ENCODE measurements around the gene TCF7L2. TPM values are rescaled to one million over a fixed set of nuclear protein-coding genes. Genes with fewer than 3 reads are reported as not detected.
"Not testable (repeated sequence)": the region's sequence is repeated elsewhere in the genome, so short reads cannot be mapped to it uniquely, and the experiment has no call there.

TCF7L2 gene
- total RNA-seq, 2 donors from 2014 or later = 3.2 to 6.1 TPM

DNA sequence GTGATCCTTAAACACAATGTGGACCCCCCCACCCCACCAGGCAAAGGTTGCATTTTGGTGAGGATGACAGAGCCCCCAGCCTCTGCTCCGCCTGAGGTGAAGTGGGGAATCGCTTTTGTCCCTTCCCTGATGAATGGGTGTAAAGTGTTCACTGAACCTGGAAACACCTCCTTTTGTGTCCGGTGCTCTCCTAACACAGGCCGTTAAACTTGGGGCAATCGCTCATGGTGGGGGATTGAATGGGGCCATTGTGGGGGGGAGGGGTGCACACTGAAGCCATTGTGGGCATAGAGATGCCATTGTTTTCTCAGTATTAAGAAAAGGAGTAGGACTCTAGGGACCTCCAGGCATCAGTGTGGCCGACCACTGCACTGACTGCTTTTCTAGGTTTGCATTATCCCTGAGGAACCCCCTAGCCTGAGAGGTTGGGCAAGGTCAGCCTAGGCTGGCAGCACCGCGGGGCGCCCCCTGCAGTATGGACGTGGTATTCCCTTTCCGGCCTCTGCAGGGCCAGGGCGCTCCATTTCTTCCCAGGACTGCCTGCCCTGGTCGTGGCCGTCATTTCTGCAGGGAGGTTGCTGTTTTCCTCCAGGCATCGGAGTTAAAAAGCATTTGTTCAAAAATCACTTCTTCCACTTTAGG is 158.3 kb downstream of the TCF7L2 start:
- Mint-ChIP-seq H3K36me3 (ENCODE audit: insufficient read depth in 2 of 2) (no peaks in the 10 kb centered on the region), H3K4me3 (no peak overlapping the region), H3K27ac (no peak overlapping the region), H3K4me1 (ENCODE audit: low read depth) (no peaks in the 10 kb centered on the region), H3K9me3 (no peaks in the 10 kb centered on the region), H3K27me3 (ENCODE audit: low read depth) (peaks cover 15% of the 10 kb centered on the region)
- peak; percentile 38 to 53 for DNase-seq
- no peak for ATAC-seq (replicated peaks in 1 of 2)

DNA sequence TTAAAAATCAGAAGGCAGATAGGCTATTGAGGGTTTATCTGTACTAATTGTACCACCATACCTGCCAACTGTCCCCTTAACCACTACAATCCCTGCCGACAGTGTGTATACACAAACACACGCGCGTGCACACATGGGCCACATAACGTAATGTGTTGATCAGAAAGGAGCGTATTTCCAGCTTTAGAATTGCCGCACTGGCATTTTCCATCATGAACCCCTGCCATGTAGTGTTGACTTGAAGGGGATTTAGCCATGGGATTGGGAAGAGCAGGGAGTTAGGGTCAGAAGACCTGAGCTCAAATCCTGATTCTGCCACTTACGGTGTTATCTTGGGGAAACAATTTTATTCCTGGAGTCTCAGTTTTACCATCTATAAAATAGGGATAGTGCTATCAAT is 158.9 kb downstream of the TCF7L2 start:
- no peaks in the 10 kb centered on the region for H3K4me1 Mint-ChIP-seq (ENCODE audit: low read depth)
- H3K4me3 Mint-ChIP-seq = no peak overlapping the region
- peaks cover 15% of the 10 kb centered on the region for H3K27me3 Mint-ChIP-seq (ENCODE audit: low read depth)
- H3K27ac Mint-ChIP-seq = no peak overlapping the region
- DNase-seq = no peak
- H3K9me3 Mint-ChIP-seq = no peaks in the 10 kb centered on the region
- ATAC-seq (replicated peaks in 1 of 2) = no peak
- no peaks in the 10 kb centered on the region for H3K36me3 Mint-ChIP-seq (ENCODE audit: insufficient read depth in 2 of 2)

DNA sequence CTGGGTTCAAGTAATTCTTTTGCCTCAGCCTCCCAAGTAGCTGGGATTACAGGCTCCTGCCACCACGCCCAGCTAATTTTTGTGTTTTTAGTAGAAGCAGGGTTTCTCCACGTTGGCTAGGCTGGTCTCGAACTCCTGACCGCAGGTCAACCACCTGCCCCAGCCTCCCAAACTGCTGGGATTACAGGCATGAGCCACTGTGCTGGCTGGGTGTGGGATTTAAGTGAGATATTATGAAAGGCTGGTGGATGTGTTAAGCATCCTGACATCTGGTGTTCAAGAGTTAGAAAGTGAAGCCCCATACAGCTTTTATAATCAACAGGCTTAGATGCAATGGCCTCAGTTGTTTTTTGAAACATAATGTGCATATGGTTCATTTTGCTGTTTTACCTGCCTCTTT is 159.4 kb downstream of the TCF7L2 start:
- not testable (repeated sequence) for H3K36me3 Mint-ChIP-seq (ENCODE audit: insufficient read depth in 2 of 2); ATAC-seq (replicated peaks in 1 of 2); H3K4me3 Mint-ChIP-seq; H3K9me3 Mint-ChIP-seq; DNase-seq; H3K27ac Mint-ChIP-seq; H3K4me1 Mint-ChIP-seq (ENCODE audit: low read depth)
- peaks cover 15% of the 10 kb centered on the region for H3K27me3 Mint-ChIP-seq (ENCODE audit: low read depth)

DNA sequence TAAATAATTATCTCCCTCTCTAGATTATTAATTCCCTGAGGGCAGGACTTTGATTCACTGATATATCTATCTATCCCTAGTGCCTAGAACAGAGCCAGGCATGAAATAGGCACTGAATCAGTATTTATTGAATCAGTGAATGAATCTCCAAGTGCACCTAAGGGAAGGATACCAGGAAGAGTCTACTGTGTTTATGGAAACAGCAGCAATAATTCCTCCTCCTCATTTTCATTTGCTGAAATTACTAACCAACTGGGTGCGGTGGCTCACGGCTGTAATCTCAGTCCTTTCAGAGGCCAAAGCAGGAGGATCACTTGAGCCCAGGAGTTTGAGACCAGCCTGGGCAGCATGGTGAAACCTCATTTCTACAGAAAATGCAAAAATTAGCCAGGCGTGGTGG is 161.2 kb downstream of the TCF7L2 start:
- Mint-ChIP-seq H3K4me1 (ENCODE audit: low read depth) (no peaks in the 10 kb centered on the region), H3K4me3 (no peak overlapping the region), H3K27me3 (ENCODE audit: low read depth) (peaks cover 9% of the 10 kb centered on the region), H3K9me3 (no peaks in the 10 kb centered on the region), H3K27ac (no peak overlapping the region), H3K36me3 (ENCODE audit: insufficient read depth in 2 of 2) (no peaks in the 10 kb centered on the region)
- ATAC-seq (replicated peaks in 1 of 2) = no peak
- DNase-seq = no peak

DNA sequence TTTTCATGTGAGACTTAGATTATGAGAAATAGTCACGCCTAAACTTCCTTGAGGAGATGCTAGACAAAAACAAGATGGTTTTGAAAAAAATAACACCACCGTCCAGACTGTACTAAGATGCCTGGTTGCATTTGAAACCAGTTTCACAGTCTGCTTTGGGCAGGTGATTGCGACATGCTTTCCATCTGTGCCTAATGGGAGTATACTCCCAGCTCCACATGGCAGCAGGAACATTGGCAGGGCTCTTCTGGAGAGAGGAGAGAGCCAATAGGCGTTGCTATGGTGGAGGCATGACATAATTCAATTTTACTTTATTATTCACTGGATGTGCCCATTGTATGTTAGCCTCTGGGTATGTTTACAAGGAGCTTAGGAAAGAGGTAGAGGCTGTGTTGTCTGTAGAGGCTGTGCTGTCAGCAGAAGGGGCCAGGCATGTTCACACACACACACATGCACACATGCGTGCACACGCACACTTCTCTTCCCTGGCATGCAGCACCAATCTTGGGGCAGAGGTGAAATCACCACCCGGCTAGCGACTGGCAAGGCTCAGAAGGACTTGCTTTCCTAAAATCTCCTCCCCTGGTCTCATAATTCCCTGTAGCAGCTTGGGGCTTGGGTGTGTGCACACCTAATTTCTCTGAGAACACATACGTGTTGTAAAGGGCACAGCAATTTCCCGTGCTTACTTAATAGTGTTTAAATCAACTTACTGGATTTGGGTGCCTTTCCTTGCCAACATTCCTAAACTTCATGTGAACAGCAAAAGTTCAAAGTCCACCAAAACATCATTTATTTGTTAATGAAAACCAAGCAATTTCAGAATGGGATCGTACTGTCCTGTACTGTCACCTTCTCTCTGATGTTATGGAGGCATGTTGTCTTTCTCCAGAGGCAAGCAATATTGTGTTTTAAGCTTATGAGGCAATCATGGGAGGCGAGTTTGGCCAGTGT is 162.1 kb downstream of the TCF7L2 start:
- ATAC-seq (replicated peaks in 1 of 2) (no peak), DNase-seq (no peak)
- Mint-ChIP-seq H3K27ac (no peak overlapping the region), H3K4me3 (no peak overlapping the region), H3K27me3 (ENCODE audit: low read depth) (peaks cover 9% of the 10 kb centered on the region), H3K9me3 (no peaks in the 10 kb centered on the region), H3K36me3 (ENCODE audit: insufficient read depth in 2 of 2) (no peaks in the 10 kb centered on the region), H3K4me1 (ENCODE audit: low read depth) (no peaks in the 10 kb centered on the region)

DNA sequence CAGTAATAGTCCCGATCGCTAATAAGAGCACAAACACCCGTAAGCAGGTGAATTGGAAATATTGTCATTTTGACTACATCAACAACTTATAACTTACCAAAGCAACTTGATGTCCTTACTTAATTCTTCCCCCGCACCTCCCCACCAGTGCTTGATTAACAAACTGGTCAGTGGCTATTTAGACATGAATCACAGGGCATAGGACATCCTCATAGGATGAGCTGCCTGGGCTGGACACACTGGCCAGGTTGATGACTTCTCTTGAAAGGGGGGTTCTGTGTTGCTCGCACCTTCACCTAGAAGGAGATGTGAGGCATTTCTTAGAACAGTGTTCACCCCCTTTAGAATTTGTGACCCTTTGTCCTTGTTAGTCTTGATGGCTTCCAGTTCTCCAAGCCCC is 163.2 kb downstream of the TCF7L2 start:
- Mint-ChIP-seq H3K27me3 (ENCODE audit: low read depth) (peaks cover 9% of the 10 kb centered on the region), H3K4me3 (no peak overlapping the region)

DNA sequence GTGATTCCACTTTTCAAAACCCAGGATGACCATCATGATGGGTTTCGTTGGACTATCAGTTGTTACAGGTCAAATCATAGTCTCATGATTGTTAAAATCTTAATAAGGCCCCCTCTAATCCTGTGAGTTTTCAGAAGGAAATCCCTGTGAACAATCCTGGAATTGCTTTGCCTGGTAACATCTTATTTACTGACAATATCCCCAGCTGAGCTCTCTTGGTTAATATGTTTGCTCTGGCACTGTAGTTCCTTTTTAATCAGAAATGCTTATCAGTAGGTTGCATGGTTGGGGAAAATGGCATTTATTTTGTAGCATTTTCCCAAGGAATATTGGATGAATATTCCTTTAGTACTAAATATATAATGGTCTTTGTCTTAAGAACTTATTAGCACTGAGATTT is 163.9 kb downstream of the TCF7L2 start:
- Mint-ChIP-seq H3K9me3 (no peaks in the 10 kb centered on the region), H3K4me1 (ENCODE audit: low read depth) (no peaks in the 10 kb centered on the region), H3K27ac (no peak overlapping the region), H3K4me3 (no peak overlapping the region), H3K27me3 (ENCODE audit: low read depth) (peaks cover 9% of the 10 kb centered on the region), H3K36me3 (ENCODE audit: insufficient read depth in 2 of 2) (no peaks in the 10 kb centered on the region)
- DNase-seq = no peak
- ATAC-seq (replicated peaks in 1 of 2) = no peak

More for the DNA sequence above, 163.2 kb downstream of the TCF7L2 start:
- no peaks in the 10 kb centered on the region for H3K4me1 Mint-ChIP-seq (ENCODE audit: low read depth)
- DNase-seq (no peak), ATAC-seq (replicated peaks in 1 of 2) (no peak)
- no peaks in the 10 kb centered on the region for H3K9me3 Mint-ChIP-seq
- no peak overlapping the region for H3K27ac Mint-ChIP-seq
- H3K36me3 Mint-ChIP-seq (ENCODE audit: insufficient read depth in 2 of 2) = no peaks in the 10 kb centered on the region

DNA sequence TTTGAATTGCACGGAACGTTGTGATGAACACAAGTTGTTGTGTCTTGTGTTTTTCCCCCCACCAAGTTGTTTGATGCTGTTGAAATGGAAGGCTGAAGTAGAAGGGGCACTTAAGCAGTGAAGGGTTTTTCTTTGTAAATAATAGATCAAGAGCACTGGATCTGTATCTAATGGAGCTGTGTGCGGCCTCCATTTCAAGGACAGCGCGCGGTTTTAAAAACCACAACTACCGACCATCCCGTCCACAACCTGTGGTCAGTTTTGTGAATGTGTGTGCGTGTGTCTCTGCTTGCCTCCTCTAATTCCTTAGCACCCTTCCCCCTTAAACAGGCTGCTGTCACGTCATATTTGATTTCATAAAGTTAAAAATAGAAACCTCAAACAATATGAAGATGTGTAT is 165.5 kb downstream of the TCF7L2 start:
- Mint-ChIP-seq H3K4me3 (no peak overlapping the region), H3K27me3 (ENCODE audit: low read depth) (peaks cover 11% of the 10 kb centered on the region), H3K4me1 (ENCODE audit: low read depth) (no peaks in the 10 kb centered on the region), H3K27ac (no peak overlapping the region), H3K36me3 (ENCODE audit: insufficient read depth in 2 of 2) (no peaks in the 10 kb centered on the region), H3K9me3 (no peaks in the 10 kb centered on the region)
- DNase-seq (no peak), ATAC-seq (replicated peaks in 1 of 2) (no peak)

DNA sequence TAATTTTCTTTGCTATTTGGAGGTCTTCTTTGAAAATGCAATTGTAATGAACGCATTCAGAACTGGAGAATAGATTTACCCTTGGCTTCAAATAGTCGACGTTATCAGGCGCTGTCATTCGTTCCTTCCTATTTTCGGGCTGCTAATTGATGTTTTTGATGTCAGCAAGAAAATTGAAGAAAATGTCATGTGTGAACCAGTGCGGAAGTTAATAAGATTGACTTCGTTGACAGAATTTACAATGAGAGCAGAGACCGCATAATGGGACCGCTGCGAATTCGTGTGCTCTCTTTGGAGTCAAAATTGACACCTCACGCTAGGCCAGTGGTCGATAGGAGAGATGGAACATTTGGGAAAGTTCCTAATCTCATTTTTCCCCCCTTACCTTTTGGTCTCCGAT is 168.8 kb downstream of the TCF7L2 start:
- Mint-ChIP-seq H3K27me3 (ENCODE audit: low read depth) (peaks cover 27% of the 10 kb centered on the region), H3K9me3 (no peaks in the 10 kb centered on the region), H3K4me3 (no peak overlapping the region), H3K27ac (no peak overlapping the region), H3K36me3 (ENCODE audit: insufficient read depth in 2 of 2) (no peaks in the 10 kb centered on the region), H3K4me1 (ENCODE audit: low read depth) (no peaks in the 10 kb centered on the region)
- ATAC-seq (replicated peaks in 1 of 2) (no peak), DNase-seq (no peak)

DNA sequence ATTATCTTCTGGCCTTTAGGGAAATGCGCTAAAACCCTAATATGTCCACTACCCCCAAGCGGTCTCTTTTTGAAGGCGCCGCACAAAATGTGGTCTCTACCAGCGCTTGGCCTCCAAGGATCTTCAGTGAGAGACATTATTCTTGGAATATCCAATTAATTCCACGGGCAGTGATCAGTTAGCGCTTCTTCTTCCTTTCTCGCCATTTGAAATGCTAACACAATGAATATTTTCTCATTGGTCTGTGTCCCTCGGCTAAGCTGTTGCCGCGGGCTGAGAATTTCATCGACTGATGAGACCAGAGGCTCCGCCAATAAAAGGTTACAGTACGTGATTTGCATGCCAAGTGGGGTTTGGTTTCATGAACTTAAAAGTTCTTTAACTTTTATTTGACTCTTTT is 169.8 kb downstream of the TCF7L2 start:
- ATAC-seq (replicated peaks in 1 of 2) (no peak), DNase-seq (no peak)
- Mint-ChIP-seq H3K27me3 (ENCODE audit: low read depth) (peaks cover 34% of the 10 kb centered on the region), H3K36me3 (ENCODE audit: insufficient read depth in 2 of 2) (no peaks in the 10 kb centered on the region), H3K4me1 (ENCODE audit: low read depth) (no peaks in the 10 kb centered on the region), H3K9me3 (no peaks in the 10 kb centered on the region), H3K4me3 (no peak overlapping the region), H3K27ac (no peak overlapping the region)

DNA sequence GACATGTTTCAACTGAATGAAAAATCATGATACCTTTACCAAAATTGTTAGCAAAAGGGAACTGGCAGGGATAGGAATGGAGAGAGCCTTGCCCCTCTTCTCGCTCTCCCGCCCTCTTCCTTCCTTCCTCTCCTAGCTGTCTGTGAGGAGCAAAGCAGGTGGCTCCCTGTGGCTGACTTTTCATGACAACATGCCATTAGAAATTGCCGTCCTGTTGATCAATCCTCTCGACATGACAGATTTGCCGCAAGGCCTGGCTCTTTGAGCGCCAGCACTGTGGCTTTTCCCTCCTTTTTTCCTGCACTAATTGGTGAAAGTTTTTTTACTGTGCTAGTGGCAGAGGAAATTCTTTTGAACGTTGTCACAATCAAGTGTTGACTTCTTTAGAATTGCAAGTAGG is 171.1 kb downstream of the TCF7L2 start:
- no peak overlapping the region for H3K4me3 Mint-ChIP-seq
- peaks cover 47% of the 10 kb centered on the region for H3K27me3 Mint-ChIP-seq (ENCODE audit: low read depth)
- H3K27ac Mint-ChIP-seq = no peak overlapping the region
- DNase-seq = no peak
- no peak for ATAC-seq (replicated peaks in 1 of 2)
- H3K4me1 Mint-ChIP-seq (ENCODE audit: low read depth) = peaks cover 1% of the 10 kb centered on the region
- H3K9me3 Mint-ChIP-seq = no peaks in the 10 kb centered on the region
- H3K36me3 Mint-ChIP-seq (ENCODE audit: insufficient read depth in 2 of 2) = no peaks in the 10 kb centered on the region

DNA sequence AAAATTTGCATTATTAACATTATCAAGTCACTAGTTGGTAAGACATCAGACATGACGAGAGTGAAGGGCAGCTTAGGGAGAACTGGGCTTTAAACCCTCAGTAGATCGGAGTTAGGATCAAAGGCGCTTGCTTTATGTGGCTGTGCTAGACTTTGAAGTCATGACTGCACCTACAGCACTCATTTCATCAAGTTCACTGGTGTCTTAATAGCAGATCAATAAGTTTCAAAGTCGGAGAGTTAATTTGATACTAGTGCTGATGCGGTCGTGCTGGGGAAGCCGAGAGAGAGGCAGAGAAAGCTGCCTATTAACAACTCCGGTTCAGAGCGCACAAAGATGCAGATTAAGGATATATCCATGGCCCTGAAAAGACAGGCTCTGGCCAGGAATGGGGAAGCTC is 172.9 kb downstream of the TCF7L2 start:
- ATAC-seq (replicated peaks in 1 of 2) = no peak
- Mint-ChIP-seq H3K4me1 (ENCODE audit: low read depth) (peaks cover 6% of the 10 kb centered on the region), H3K9me3 (no peaks in the 10 kb centered on the region), H3K27ac (no peak overlapping the region), H3K27me3 (ENCODE audit: low read depth) (peaks cover 63% of the 10 kb centered on the region), H3K4me3 (no peak overlapping the region), H3K36me3 (ENCODE audit: insufficient read depth in 2 of 2) (no peaks in the 10 kb centered on the region)
- DNase-seq = no peak

DNA sequence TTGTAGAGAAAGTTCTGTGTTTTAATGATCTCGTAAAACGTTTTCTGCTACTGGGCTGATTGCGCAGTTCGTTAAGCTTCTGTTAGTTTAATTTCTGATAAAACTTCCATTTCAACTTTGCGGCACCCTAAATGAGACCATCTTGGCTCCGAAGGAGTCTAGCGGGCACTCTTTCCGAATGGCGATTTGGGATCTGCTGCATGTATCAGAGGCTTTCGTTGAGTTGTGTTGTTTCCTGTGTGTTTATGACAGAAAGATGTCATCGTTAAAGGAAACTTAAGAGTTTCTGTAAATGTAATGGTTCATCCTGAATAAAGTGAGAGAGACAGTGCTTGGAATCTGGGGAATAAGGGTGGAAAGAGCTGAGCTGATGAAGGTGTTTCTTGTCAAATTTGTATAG is 174.7 kb downstream of the TCF7L2 start:
- Mint-ChIP-seq H3K27me3 (ENCODE audit: low read depth) (peaks cover 75% of the 10 kb centered on the region), H3K27ac (no peak overlapping the region), H3K9me3 (no peaks in the 10 kb centered on the region), H3K36me3 (ENCODE audit: insufficient read depth in 2 of 2) (no peaks in the 10 kb centered on the region), H3K4me3 (no peak overlapping the region), H3K4me1 (ENCODE audit: low read depth) (peaks cover 6% of the 10 kb centered on the region)
- no peak for ATAC-seq (replicated peaks in 1 of 2)
- no peak for DNase-seq
